ENCODE measurements around the gene ESM1. TPM values are rescaled to one million over a fixed set of nuclear protein-coding genes. Genes with fewer than 3 reads are reported as not detected.

ESM1 gene
- total RNA-seq, 2 experiments from 2014 or later: 0.76 to 0.83 TPM

GRCh38 chr5:54969856-54970828 lies 15.3 kb downstream of the ESM1 start:
- Mint-ChIP-seq H3K27ac (no peak overlapping the region), H3K36me3 (ENCODE audit: low read depth) (no peaks in the 10 kb centered on the region)
- CTCF ChIA-PET: interaction anchor here (1.4 to 4.6 kb wide), 3 partner anchors 10 to 26 kb away, joined by 3 to 18 read pairs (median 5); no protein-coding TSS in a partner anchor

GRCh38 chr5:54969242-54969641 lies 16.2 kb downstream of the ESM1 start:
- no peak for DNase-seq
- ChIA-PET POLR2A (interaction anchor here (1.2 kb wide), 1 partner anchor 103 kb away, joined by 3 read pairs; no protein-coding TSS in a partner anchor), CTCF (interaction anchor here (1.4 to 4.6 kb wide), 2 partner anchors 9 to 25 kb away, joined by 5 to 18 read pairs; no protein-coding TSS in a partner anchor)
- Mint-ChIP-seq H3K27me3 (peaks cover 7% of the 10 kb centered on the region), H3K4me3 (no peak overlapping the region), H3K36me3 (ENCODE audit: low read depth) (no peaks in the 10 kb centered on the region), H3K4me1 (no peaks in the 10 kb centered on the region), H3K9me3 (peaks cover 4% of the 10 kb centered on the region), H3K27ac (no peak overlapping the region)

More at GRCh38 chr5:54969856-54970828, 15.3 kb downstream of the ESM1 start:
- no peak for DNase-seq
- Mint-ChIP-seq H3K9me3 (peaks cover 4% of the 10 kb centered on the region), H3K4me3 (no peak overlapping the region), H3K27me3 (peaks cover 11% of the 10 kb centered on the region), H3K4me1 (no peaks in the 10 kb centered on the region)
- POLR2A ChIA-PET: no interaction called here

GRCh38 chr5:54965806-54966205 lies 19.6 kb downstream of the ESM1 start:
- POLR2A ChIA-PET: no interaction called here
- Mint-ChIP-seq H3K4me1 (no peaks in the 10 kb centered on the region), H3K27me3 (peaks cover 4% of the 10 kb centered on the region), H3K4me3 (no peak overlapping the region), H3K27ac (no peak overlapping the region), H3K9me3 (peaks cover 4% of the 10 kb centered on the region), H3K36me3 (ENCODE audit: low read depth) (no peaks in the 10 kb centered on the region)
- DNase-seq: no peak
- CTCF ChIA-PET: interaction anchor here (1.2 to 3.2 kb wide), 4 partner anchors 22 to 205 kb away, joined by 3 to 10 read pairs (median 4); no protein-coding TSS in a partner anchor

- no peaks in the 10 kb centered on the region for H3K4me1 Mint-ChIP-seq
- H3K27me3 Mint-ChIP-seq: peaks cover 8% of the 10 kb centered on the region
- ChIA-PET CTCF (interaction anchor here (3.2 kb wide), 1 partner anchor 20 kb away, joined by 10 read pairs; no protein-coding TSS in a partner anchor), POLR2A (no interaction called here)
- DNase-seq: no peak
- no peaks in the 10 kb centered on the region for H3K36me3 Mint-ChIP-seq (ENCODE audit: low read depth)
- no peak overlapping the region for H3K4me3 Mint-ChIP-seq
- peaks cover 4% of the 10 kb centered on the region for H3K9me3 Mint-ChIP-seq
- H3K27ac Mint-ChIP-seq: no peak overlapping the region
Observed at GRCh38 chr5:54964405-54964804, 21.0 kb downstream of the ESM1 start.

GRCh38 chr5:54959673-54960418 lies 25.5 kb downstream of the ESM1 start:
- peak; percentile 46 for DNase-seq
- H3K36me3 Mint-ChIP-seq (ENCODE audit: low read depth): peaks cover 4% of the 10 kb centered on the region
- ChIA-PET POLR2A (interaction anchor here (1.1 kb wide), 1 partner anchor 102 kb away, joined by 3 read pairs; no protein-coding TSS in a partner anchor), CTCF (interaction anchor here (0.5 to 3.5 kb wide), 13 partner anchors 9 to 200 kb away, joined by 3 to 29 read pairs (median 3); partner anchors contain the start of gene GPX8)
- H3K4me1 Mint-ChIP-seq: no peaks in the 10 kb centered on the region
- H3K9me3 Mint-ChIP-seq: no peaks in the 10 kb centered on the region
- H3K4me3 Mint-ChIP-seq: no peak overlapping the region
- no peak overlapping the region for H3K27ac Mint-ChIP-seq
- peaks cover 17% of the 10 kb centered on the region for H3K27me3 Mint-ChIP-seq

GRCh38 chr5:54956922-54957321 lies 28.5 kb downstream of the ESM1 start:
- peaks cover 17% of the 10 kb centered on the region for H3K27me3 Mint-ChIP-seq

GRCh38 chr5:54947187-54947586 lies 38.2 kb downstream of the ESM1 start:
- Mint-ChIP-seq H3K4me3 (no peak overlapping the region), H3K27ac (no peak overlapping the region), H3K36me3 (ENCODE audit: low read depth) (peaks cover 5% of the 10 kb centered on the region), H3K4me1 (peaks cover 10% of the 10 kb centered on the region), H3K27me3 (peaks cover 2% of the 10 kb centered on the region), H3K9me3 (peaks cover 6% of the 10 kb centered on the region)
- DNase-seq: no peak
- POLR2A ChIA-PET: no interaction called here
- CTCF ChIA-PET: interaction anchor here (0.8 to 2.7 kb wide), 2 partner anchors 80 to 199 kb away, joined by 3 to 12 read pairs; no protein-coding TSS in a partner anchor

More at GRCh38 chr5:54956922-54957321, 28.5 kb downstream of the ESM1 start:
- Mint-ChIP-seq H3K4me3 (no peak overlapping the region), H3K4me1 (no peaks in the 10 kb centered on the region), H3K27ac (no peak overlapping the region), H3K36me3 (ENCODE audit: low read depth) (peaks cover 4% of the 10 kb centered on the region), H3K9me3 (no peaks in the 10 kb centered on the region)
- ChIA-PET CTCF (interaction anchor here (0.9 kb wide), 1 partner anchor 440 kb away, joined by 3 read pairs; no protein-coding TSS in a partner anchor), POLR2A (no interaction called here)
- DNase-seq: no peak

- ChIA-PET POLR2A (no interaction called here), CTCF (interaction anchor here (2.7 kb wide), 1 partner anchor 200 kb away, joined by 12 read pairs; no protein-coding TSS in a partner anchor)
- H3K4me1 Mint-ChIP-seq: peaks cover 10% of the 10 kb centered on the region
- peaks cover 5% of the 10 kb centered on the region for H3K36me3 Mint-ChIP-seq (ENCODE audit: low read depth)
- H3K27ac Mint-ChIP-seq: no peak overlapping the region
- DNase-seq: no peak
- no peak overlapping the region for H3K4me3 Mint-ChIP-seq
- peaks cover 6% of the 10 kb centered on the region for H3K9me3 Mint-ChIP-seq
- H3K27me3 Mint-ChIP-seq: peaks cover 2% of the 10 kb centered on the region
Observed at GRCh38 chr5:54946306-54946819, 39.0 kb downstream of the ESM1 start.

GRCh38 chr5:54944364-54944763 lies 41.0 kb downstream of the ESM1 start:
- ChIA-PET CTCF (interaction anchor here (0.7 to 3.9 kb wide), 60 partner anchors 8 to 614 kb away, joined by 3 to 66 read pairs (median 5); partner anchors contain the start of genes ESM1, GPX8, GZMA and SNX18), POLR2A (interaction anchor here (0.9 to 2.7 kb wide), 13 partner anchors 31 to 364 kb away, joined by 3 to 14 read pairs (median 5); partner anchors contain the start of gene MTREX)
- H3K4me3 Mint-ChIP-seq: no peak overlapping the region
- H3K27me3 Mint-ChIP-seq: peaks cover 2% of the 10 kb centered on the region
- DNase-seq: peak; percentile 43
- peaks cover 4% of the 10 kb centered on the region for H3K9me3 Mint-ChIP-seq
- H3K4me1 Mint-ChIP-seq: peaks cover 10% of the 10 kb centered on the region
- H3K27ac Mint-ChIP-seq: no peak overlapping the region
- H3K36me3 Mint-ChIP-seq (ENCODE audit: low read depth): peaks cover 5% of the 10 kb centered on the region

- peaks cover 2% of the 10 kb centered on the region for H3K27me3 Mint-ChIP-seq
- H3K4me3 Mint-ChIP-seq: no peak overlapping the region
- peaks cover 10% of the 10 kb centered on the region for H3K4me1 Mint-ChIP-seq
- DNase-seq: no peak
- POLR2A ChIA-PET: interaction anchor here (1.1 to 2.7 kb wide), 2 partner anchors 95 to 204 kb away, joined by 3 to 14 read pairs; no protein-coding TSS in a partner anchor
- no peak overlapping the region for H3K27ac Mint-ChIP-seq
- CTCF ChIA-PET: interaction anchor here (1.1 to 3.9 kb wide), 12 partner anchors 9 to 425 kb away, joined by 3 to 66 read pairs (median 12); partner anchors contain the start of genes GZMA and SNX18
- no peaks in the 10 kb centered on the region for H3K9me3 Mint-ChIP-seq
- no peaks in the 10 kb centered on the region for H3K36me3 Mint-ChIP-seq (ENCODE audit: low read depth)
Observed at GRCh38 chr5:54942064-54942778, 43.2 kb downstream of the ESM1 start.

- H3K4me1 Mint-ChIP-seq: no peaks in the 10 kb centered on the region
- H3K27me3 Mint-ChIP-seq: peaks cover 35% of the 10 kb centered on the region
- no peaks in the 10 kb centered on the region for H3K9me3 Mint-ChIP-seq
- no peak for DNase-seq
- H3K4me3 Mint-ChIP-seq: no peak overlapping the region
- POLR2A ChIA-PET: no interaction called here
- no peak overlapping the region for H3K27ac Mint-ChIP-seq
- no peaks in the 10 kb centered on the region for H3K36me3 Mint-ChIP-seq (ENCODE audit: low read depth)
- CTCF ChIA-PET: interaction anchor here (1.0 kb wide), 1 partner anchor 8 kb away, joined by 4 read pairs; no protein-coding TSS in a partner anchor
Observed at GRCh38 chr5:54936201-54936600, 49.2 kb downstream of the ESM1 start.
